AG09309 (cell line): Measurements from ENCODE around the gene DHDH.

Source experiments
- DNase-seq: peaks from one replicate; pipeline ENCODE4 v3.0.0-alpha.2; 2010; ENCODE audit warnings: low read depth
- H3K4me3 ChIP-seq: 2 replicates; pipeline ENCODE4 v1.5.1; 2011; ENCODE audit warnings: mild to moderate bottlenecking, low read depth, low read length, moderate library complexity; ENCODE audit not compliant: control insufficient read depth
- CTCF ChIP-seq: IDR thresholded peaks from 2 replicates; pipeline ENCODE4 v1.5.1; 2011; ENCODE audit warnings: mild to moderate bottlenecking, low read depth, low read length, inconsistent platforms; ENCODE audit not compliant: insufficient read depth, control insufficient read depth; ENCODE audit errors: missing control alignments

Gene DHDH

DNA sequence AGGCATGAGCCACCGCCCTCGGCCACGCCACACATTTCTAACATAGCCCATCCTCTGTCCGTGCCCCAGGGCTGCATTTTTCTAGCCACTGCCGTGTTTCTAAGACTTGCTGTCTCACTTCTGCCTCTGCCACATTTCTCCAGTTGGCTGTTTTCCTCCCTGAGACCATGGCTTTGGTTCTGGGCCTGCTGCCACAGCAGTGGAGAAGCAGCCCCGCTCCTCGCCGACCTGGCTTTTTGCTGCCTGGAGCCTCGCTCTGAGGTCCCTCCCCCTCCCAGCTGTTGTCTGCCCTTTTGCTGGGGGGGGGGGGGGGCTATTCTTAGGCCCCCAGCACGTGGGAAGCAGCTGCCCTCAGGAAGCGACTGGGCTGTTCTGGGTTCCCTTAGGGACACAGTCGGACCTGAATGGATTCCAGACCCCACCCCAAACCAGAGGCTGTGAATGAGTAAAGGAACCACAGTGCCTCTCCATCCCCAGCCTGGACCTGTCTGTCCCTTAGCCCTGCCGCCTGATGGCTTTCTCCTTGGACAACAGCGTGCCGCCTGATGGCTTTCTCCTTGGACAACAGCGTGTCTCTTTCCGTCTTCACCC, 56.3 kb downstream of the DHDH start:
- no peak overlapping the region for H3K4me3 ChIP-seq
- no peak for DNase-seq

DNA sequence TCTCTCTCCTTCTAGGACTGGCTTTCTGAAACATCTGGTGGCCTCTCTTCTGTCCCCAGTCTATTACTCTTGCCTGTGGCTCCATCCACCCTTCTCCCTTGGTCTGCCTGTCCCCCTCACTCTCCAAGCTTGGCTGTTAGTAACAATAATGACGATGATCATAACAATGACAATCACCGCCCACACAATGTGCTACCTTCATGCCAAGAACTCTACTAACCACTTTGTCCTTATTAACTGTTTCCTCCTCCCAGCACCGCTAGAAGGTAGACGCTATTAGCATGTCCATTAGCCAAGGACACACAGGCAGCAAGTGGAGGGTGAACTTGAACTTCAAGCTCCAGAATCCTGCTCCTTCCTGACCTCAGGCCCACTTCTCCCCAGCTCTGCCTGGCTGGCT, 56.9 kb downstream of the DHDH start:
- no peak overlapping the region for H3K4me3 ChIP-seq
- no peak for TF ChIP-seq CTCF
- DNase-seq: no peak

More for the DNA sequence above, 56.3 kb downstream of the DHDH start:
- no peak for TF ChIP-seq CTCF

GRCh38 chr19:48991011-48991609, 57.6 kb downstream of the DHDH start:
- peak overlapping the region; percentile 60 for H3K4me3 ChIP-seq
- no peak for TF ChIP-seq CTCF
- DNase-seq: no peak

DNA sequence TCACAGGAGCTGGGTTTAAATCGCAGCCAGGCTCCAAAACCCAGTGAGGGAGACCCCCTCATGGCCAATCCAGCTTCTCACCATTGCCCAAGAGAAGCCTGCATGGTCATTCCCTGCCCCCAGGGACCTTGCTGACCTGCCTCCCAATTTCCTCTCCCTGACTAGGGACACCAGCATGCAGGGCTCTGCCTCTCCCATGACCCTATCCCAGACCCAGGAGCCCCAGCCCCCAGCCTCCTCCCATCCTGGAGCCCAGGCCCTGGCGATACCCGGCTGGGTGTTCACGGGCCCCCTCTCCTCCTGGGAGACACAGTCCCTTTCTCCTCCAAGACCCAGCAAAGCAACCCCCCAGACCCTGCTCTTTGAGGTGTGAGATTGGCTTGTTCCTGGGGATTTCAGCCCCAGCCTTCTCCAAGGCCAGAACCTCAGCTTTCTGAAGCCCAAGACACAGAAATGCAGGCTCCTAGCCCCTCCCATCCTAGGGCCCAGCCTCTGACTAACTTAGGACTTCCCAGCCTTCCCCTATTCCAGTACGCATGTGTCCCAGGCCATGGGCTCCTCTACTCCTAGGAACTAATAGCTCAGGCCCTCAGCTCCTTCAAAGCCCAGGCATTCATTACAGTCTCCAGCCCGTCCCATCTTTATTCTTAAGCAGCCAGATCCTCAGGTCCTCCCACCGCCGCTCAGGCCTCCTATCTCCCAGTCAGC, 58.5 kb downstream of the DHDH start:
- TF ChIP-seq CTCF: no peak
- DNase-seq: peak; percentile 45
- H3K4me3 ChIP-seq: peak overlapping the region; percentile 60

DNA sequence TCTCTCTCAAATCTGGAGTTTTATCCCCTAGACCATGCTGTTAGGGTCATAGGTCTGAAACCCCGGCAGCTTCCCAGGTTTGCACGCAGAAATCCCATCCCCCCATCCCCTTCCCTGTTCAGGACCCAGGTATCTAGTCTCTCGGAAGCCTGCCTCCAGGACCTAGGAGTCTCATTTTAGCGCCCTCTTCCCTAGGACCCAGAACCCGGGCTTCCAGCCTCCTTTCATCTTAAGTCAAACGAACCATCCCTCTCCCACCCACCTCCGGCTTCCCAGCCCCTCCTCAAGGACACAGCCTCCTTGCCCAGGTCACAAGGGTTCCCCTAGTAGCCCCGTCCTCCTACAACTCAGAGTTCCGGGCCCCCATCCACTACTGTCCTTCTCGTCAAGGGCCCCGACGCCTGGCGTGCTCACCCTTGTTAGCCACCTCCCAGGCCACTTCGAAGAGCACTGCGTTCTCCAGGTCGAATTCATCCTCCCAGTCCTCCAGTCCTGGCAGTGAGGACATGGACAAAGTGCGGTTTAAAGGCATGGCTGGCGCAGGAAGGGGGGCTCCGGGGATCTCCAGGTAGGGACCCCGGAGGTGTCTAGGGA, 59.2 kb downstream of the DHDH start:
- DNase-seq: no peak
- TF ChIP-seq CTCF: no peak

DNA sequence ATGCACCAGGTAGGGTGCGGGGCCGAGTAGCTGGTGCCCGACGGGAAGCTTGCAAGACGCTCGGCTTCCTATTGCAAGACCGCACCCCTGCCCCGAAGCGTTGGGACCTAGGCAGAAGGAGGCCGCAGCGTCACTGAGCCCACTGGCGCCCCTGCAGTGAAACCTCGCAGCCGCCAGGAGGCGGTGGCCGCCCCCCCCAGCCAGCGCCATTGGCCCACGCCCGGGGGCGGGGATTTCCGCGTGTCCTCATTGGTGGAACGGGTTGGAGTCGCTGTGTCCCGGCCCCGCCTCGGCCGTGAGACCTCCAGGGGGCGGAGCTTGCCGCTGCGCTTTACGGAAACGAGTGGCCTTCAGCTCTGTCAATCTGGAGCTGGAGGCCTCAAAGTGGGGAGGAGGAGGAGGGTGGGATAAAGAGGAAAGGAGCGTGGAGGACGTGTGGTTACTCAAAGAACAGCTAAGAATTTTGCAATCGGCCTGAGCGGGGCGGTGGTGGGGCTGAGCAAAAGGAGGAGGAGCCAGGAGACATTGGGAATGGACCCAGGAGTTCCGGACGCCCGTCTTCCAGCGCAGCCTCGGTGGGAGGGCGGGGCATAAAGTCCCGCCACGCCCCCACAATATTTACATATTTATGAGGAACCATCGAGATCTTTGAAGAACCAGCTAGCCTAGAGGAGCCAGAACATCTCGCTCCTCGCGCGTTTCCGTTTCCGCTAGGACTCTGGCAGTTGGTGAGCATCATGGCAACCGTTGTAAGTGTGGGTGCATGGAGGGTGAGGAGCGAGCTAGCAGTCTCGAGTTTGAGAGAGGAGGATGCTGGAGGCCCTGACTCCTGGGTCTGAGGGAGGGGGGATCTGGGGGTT, 59.9 kb downstream of the DHDH start, which contains the start of the genes GYS1 and RUVBL2:
GYS1 (minus strand) TSS at position 135 of the 860 bp plus-strand sequence. CDS start 197 bp downstream, outside the sequence.
RUVBL2 (plus strand) TSS at position 713 of the 860 bp plus-strand sequence; CDS start at position 738, 25 bp downstream.
- peak; percentile 92 for TF ChIP-seq CTCF
- H3K4me3 ChIP-seq: peak within 1 kb of the TSS; percentile 88
- peak; percentile 99 for DNase-seq

More for the DNA sequence above, 59.2 kb downstream of the DHDH start:
- peak overlapping the region; percentile 60 for H3K4me3 ChIP-seq
